Kidney capillary endothelial cell (primary cell): Measurements from ENCODE around the gene HCRTR1.
"Not testable (repeated sequence)": the region's sequence is repeated elsewhere in the genome, so short reads cannot be mapped to it uniquely, and the experiment has no call there.

Experiments
- DNase-seq: peaks from one replicate; pipeline ENCODE4 v3.0.0-alpha.2; 2018; ENCODE audit warnings: low spot score

Gene HCRTR1

DNA sequence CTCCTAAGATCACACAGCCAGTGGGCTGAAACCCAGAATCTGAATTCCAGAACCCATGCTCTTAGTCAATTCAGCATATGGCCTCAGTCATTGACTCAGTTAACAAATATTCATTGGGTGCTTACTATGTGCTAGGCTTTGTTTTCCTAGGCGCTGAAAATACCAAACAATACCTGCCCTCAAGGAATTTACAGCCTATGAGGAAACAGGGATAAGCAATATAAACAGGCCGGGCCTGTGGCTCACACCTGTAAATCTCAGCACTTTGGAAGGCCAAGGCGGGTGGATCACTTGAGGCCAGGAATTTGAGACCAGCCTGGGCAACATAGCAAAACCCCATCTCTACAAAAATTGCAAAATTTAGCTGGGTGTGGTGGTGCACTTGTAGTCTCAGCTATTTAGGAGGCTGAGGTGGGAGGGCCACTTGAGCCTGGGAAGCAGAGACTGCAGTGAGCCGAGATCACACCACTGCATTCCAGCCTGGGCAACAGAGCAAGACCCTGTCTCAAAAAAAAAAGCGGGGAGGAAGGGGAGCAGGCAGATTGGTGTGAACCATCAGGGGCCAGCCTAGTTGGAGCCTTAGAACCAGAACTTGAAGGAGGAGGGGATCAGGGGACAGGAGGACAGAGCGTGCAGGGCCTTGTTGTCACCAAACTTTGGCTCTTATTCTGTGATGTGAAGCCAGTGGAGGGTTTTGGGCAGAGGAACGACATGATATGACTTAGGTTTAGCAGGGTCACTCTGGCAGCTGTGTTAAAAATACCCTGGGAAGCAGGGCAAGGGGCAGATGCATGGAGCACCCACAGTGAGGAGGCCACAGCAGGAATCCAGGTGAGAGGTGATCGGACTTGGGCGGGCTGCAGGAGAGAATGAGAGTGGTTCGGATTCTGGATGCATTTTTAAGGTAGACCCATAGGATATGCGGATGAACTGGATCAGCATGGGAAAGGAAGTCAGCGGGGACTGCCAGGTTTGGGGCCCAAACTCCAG, 35.4 kb upstream of the HCRTR1 start:
- DNase-seq: no peak

DNA sequence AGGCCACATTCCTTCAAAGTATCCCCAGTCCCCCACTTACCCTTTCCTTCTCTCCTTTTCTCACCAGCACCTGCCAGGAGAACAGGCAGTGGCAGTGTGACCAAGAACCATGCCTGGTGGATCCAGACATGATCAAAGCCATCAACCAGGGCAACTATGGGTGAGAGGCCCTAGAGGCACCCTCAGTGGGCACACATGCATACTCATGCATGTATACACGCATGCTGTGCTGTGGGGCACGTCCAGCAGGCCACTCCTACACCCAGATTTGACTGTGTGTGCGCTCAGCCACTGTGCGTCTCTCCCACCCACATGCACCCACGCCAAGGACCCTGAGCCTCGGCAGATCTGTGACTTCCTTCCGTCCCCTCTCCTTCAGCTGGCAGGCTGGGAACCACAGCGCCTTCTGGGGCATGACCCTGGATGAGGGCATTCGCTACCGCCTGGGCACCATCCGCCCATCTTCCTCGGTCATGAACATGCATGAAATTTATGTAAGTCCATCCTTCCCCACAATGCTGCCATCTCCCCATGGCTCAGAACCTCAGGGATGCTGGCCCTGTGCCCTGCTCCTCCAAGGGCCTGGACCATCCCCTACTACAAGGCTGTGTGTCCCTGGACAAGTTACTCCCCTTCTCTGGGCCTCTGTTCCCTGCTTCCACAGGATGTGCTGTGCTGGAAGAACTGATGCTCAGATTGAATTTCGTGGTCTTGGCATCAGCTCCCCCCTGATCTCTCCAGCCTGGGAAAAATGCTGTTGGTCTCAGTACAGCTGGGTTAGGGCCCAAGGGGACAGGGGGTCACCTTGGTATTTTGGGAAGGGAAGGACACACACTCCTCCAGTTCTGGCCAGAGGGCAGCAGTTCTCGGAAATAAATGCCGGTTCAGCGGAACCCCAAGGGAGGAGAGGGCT, 34.2 kb upstream of the HCRTR1 start:
- no peak for DNase-seq

DNA sequence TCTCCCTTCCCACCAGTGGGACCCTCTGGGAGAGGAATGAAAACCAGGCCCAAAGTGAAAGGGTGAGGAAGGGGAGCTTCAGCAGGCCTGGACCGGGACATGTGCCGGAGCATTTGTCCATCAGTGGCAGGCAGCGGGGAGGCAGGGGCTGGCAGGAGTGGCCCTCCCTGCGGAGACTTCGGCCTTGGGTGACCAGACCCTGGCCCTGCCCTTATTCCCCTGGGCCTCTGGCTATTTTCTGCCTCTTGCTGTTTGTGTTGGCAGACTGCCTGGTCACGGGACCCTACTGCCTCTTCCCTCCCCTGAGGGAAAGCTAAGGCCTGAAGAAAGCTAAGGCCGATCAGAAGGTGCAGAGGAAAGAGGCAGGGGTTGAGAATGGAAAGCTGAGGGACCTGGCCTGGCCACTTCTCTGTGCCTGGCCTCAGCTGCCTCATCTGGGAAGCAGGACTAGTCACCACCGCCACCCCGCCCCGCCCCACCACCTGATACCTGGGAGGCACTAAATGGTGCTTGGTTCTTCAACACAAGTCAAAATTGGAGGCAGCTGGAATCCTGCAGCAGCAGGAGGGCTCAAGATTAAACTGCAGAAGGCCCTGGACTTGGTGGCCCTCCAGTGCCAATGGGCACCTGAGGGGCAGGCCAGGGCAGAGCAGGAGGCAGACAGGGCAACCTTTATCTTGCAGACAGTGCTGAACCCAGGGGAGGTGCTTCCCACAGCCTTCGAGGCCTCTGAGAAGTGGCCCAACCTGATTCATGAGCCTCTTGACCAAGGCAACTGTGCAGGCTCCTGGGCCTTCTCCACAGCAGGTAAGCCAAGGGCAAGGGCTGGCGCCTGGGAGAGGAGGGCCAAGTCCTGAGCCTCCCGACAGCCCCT, 33.3 kb upstream of the HCRTR1 start:
- DNase-seq: no peak

DNA sequence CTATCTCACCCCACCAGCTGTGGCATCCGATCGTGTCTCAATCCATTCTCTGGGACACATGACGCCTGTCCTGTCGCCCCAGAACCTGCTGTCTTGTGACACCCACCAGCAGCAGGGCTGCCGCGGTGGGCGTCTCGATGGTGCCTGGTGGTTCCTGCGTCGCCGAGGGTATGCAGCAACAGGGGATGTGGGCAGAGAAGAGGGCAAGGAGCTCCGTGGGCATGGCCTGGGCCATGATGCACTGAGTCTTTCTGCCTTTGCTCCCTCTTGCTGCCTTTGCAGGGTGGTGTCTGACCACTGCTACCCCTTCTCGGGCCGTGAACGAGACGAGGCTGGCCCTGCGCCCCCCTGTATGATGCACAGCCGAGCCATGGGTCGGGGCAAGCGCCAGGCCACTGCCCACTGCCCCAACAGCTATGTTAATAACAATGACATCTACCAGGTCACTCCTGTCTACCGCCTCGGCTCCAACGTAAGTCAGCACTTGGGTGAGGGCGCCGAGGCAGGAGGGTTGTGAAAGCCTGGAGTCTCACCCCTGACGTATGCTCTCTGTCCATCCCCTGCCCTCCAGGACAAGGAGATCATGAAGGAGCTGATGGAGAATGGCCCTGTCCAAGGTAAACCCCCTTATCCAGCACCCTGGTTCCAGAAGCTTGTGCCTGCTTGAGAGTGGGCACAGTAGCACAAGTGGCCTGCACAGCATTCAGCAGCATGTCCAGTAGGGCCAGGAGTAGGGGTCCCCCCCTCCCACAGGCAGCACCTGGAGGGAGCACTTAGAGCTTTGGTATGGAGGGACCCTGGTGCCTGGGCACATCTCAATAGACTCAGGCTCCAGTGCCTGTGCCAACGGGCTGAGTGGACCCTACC, 32.4 kb upstream of the HCRTR1 start:
- DNase-seq: no peak

DNA sequence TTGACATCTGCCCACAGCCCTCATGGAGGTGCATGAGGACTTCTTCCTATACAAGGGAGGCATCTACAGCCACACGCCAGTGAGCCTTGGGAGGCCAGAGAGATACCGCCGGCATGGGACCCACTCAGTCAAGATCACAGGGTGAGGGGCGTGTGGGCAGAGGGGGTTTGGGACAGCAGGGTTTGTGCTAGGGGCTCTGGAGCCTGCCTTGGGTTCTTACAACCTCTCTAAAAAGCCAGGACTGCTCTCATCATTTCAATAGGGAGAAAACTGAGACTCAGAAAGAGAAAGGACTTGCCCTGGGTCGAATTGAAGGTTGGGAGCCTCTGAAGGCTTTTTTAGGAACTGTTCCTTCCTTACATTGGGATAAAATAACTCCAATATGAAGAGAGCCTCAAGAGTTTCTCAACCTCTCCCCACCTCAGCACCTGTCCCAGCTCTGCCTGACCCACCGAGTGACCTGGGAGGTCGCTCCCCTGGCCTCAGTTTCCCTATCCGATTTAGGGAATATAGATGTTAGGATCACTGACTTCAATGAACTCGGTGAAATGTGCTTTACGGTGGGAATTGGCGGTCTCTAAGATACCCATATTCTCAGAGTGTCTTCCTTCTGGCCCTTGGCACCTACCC, 31.6 kb upstream of the HCRTR1 start:
- DNase-seq: no peak

DNA sequence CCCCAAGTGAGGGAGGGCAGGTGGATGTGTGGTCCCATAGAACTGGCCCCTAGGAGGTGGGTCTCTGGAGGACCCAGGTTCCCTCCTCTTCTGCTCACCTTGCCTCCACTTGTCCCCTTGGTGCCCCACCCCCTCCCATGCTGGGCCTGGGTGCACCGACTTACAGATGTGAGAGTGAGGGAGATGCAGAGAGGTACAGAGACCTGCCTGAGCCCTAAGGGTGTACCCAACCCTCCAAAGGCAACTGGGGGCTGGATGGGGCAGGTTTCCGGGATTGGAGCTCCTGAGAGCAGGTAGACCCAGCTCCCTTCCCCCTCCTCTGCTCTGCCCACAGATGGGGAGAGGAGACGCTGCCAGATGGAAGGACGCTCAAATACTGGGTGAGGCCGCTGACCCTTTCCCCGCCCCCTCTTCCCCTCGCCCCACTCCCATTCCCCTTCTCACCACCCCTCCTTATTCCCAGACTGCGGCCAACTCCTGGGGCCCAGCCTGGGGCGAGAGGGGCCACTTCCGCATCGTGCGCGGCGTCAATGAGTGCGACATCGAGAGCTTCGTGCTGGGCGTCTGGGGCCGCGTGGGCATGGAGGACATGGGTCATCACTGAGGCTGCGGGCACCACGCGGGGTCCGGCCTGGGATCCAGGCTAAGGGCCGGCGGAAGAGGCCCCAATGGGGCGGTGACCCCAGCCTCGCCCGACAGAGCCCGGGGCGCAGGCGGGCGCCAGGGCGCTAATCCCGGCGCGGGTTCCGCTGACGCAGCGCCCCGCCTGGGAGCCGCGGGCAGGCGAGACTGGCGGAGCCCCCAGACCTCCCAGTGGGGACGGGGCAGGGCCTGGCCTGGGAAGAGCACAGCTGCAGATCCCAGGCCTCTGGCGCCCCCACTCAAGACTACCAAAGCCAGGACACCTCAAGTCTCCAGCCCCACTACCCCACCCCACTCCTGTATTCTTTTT, 30.8 kb upstream of the HCRTR1 start:
- no peak for DNase-seq

DNA sequence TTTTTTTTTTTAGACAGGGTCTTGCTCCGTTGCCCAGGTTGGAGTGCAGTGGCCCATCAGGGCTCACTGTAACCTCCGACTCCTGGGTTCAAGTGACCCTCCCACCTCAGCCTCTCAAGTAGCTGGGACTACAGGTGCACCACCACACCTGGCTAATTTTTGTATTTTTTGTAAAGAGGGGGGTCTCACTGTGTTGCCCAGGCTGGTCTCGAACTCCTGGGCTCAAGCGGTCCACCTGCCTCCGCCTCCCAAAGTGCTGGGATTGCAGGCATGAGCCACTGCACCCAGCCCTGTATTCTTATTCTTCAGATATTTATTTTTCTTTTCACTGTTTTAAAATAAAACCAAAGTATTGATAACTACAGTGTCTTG, 30.2 kb upstream of the HCRTR1 start:
- not testable (repeated sequence) for DNase-seq

DNA sequence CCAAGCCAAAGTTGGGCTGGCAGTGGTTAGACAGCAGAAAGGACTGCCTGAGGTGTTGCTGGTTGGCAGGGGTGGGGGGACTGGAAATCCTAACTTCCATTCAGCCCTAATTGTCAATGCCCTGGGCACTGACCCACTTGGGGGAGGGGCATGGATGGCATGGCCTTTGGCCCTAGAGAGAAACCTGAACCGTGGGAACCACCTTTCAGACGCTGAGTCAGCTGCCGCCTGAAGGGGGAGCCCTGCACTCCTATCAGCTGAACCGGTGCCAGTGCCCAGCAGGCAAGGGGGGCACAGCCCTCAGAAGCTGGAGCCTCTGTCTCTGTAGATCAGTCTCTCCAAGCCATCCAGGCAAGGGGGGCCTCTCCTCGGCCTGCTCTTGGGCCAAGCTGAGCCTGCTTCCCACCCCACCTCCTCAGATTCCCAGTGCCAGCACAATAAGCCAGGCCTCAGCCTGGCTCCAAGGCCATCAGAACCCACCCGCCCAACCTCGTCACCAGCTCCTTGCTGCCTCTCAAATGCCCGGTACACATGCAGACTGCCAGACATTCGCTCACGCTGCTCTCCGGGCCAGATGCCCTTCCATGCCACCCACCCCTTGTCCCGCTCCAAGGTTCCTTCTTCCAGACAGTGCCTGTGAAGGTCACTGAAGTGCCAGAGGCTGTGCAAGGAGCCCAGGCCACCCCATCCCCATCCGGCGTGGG, 29.6 kb upstream of the HCRTR1 start:
- peak; percentile 58 for DNase-seq

DNA sequence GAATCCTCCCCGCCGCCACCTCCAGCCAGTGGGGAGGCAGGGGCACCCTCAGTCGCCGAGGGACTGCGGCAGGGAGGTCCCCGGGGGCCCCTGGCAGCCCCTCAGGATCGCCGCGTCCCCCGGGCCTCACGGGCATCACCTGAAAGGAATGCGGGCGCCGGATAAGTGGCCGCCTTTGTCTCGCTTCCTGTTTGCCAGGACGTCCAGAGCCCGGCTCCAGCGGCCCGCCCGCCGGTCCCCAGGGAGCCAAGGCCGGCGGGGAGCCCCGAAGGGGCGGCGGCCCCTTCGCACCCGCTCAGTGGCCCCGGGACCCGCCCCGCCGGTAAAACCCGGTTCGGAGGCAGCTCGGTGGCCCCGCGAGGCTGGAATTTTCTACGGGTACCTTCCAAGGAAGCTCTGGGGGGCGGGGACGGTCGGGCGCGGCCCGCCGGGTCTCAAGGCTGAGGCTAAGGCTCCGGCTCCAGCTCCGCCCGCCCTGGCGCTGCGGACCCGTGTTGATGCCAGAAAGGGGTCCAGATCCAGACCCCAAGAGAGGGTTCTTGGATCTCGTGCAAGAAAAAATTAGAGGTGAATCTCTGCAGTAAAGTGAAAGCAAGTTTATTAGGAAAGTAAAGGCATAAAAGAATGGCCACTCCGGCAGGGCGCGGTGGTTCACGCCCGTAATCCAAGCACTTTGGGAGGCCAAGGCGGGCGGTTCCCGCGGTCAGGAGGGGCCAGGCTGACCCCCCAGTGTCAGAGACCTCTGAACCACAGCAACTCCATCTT, 28.6 kb upstream of the HCRTR1 start:
- DNase-seq: peak; percentile 78

DNA sequence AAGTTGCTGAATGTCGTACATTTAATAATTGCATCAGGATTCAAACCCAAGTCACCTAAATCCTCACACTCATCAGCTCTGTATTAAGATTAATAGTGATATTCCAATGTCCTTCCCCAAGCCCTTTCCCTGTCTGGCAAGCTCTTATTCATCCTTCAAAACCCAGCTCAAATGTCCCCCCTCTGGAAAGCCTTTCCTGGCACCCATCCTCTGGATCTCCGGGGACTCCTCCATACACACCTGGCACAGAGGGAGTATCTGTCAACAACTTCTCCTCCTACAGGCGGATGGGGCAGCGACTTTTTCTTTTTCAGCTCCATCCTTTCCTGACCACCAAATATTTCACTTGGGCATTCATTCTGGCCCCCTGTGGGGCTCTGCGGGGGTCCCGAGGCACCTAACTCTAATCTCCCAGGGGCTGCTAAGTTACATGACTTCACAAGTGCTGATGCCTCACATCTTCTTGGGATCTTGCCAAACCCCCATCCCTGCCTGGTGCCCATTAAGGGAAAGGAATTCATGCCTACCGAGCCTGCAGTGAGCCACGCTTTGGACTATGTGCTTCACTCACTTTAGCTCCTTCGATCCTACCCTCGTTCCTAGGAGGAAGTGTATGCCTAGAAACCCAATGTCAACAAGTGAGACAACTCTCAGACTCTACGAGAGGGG, 25.9 kb upstream of the HCRTR1 start:
- DNase-seq: no peak

DNA sequence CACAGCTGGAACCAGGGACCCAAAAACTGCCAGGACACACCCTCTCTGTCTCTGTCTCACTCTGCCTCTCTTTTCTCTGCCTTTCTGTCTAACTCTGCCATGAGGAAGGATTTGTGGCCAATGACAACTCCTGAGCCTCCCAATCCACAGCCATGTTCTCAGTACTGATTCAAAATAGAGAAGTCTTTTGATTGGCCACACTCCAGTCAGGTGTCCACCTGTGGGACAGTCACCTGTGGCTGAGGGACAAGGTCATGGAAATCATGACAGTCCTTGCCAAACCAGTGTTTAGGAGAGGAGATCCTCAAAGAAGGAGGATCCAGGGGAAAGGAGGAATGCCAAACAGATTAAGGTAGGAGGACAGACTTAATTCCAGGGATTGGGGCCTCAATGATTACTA, 25.4 kb upstream of the HCRTR1 start:
- no peak for DNase-seq

DNA sequence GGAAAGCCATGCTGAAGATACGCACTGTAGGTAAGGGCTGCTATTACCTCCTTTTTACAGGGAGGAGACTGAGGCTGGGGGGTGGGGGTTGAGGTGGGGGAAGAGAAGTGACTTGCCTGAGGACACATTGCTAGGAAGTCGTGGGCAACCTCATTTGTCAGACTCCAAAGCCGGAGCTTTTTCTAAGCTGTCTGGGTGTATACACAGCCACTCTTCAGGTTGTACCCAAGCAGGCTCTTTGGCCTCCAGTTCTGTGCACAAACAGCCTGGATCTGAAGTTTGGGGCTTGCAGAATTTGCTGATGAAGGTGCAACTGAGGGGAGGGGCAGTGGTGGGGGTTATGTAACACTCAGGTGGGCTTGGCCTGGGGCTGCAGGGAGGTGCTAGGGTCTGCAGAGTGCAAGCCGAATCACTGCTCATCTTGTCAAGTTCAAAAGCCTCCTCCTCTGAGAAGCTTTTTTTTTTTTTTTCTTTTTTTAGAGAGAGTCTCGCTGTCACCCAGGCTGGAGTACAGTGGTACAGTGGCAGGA, 24.3 kb upstream of the HCRTR1 start:
- DNase-seq: no peak

DNA sequence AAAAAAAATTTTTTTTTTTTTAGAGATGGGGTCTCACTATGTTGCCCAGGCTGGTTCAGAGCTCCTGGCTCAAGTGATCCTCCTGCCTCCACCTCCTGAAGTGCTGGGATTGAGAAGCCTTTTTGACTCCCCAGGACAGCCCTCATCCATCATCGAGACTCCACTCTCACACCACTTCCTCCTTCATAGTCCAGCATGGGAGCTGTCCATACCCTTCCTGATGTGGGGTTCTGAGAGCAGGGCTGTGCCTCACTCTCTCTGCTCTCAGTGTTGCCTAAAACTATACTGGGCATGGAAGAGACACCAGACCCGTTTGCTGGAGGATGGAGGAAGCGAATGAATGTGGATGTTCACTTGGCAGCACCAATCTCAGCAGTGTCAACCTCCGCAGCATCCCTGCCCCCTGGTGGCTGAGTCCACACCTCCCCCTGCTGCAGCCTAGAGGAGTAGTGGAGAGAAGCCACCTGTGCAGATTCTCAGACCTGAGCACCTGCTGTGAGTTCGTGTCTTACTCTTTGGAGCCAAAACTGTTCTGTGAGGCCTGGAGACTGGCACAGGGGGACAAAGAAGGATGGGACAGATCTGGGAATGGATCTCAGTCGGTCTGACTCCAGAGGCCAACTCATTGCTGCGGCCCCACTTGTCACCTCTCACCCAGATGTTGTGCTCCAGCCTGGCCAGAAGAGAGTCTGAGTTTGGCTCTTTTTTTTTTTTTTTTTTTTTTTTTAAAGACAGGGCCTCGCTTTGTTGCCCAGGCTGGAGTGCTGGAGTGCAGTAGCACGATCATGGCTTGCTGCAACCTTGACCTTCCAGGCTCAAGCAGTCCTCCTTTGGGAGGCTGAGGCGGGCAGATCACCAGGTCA, 23.5 kb upstream of the HCRTR1 start:
- DNase-seq: peak; percentile 72

DNA sequence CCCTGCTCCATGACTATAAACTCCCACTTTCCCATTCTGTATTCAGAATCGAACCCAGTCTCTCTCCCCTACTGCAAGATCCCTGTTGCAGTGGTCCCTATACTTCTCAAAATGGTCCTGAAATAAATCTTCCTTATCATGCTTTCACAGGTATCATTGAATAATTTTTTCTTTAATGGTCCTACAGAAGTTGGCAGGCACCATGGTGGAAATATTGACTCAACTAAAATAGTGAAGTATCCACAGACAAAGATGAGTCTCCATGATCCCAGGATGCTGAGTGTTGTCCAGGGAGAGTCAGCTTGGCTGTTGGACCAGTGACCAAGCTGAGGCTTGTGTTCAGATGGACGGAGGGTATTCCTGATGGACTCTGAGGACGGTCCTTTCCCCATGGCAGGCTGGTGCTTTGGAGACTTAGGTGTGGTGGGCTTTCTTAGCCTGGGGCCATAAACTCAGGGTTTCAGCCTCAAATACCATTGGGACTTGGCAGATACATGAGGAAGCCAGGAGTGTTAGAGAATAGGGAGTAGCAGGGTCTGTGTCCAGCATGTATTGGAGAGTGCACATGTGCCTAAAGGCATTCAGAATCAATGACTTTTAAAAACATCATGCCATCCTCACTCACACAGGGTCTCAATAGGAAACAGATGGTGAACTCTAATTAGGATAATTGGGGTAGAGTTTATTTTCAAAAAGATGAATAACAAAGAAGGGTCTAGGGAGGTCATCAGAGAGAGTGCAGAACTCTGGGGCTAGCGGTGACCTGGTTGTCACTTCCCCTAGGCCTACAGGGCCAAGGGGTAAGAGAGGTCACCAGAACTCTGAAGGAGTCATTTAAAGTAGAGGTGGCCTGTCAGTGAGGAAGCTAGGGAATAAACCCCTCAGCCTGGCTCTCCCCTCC, 21.4 kb upstream of the HCRTR1 start:
- no peak for DNase-seq

DNA sequence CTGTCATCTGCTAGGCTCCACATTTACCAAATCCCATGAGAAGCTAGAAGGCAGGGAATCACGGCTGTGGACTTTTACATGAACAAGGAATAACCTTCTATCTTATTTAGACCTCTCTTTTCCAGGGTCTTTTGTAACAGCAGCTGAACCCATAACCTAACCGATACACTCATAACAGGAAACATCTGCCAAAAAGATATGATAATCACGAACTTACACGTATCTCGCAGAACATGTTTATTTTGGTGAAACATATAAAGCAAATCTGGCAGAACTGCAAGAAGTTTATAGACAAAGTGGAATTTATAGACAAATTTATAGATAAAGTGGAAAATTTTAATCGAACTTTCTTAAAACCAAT, 20.8 kb upstream of the HCRTR1 start:
- peak; percentile 70 for DNase-seq
